DND-41 (cell line): ENCODE measurements around the gene DSC1.

Experiments
- ATAC-seq: fragments of 200-7000 bp; cut with Tn5 transposase; 3 replicates; pipeline ENCODE4 v1.9.1; 2021; ENCODE audit warnings: low read depth; ENCODE audit not compliant: insufficient read depth
- DNase-seq: peaks from one replicate; pipeline ENCODE4 v3.0.0-alpha.2; 2020
- H2AFZ ChIP-seq: 2 replicates; pipeline ENCODE4 v1.6.0; 2012; ENCODE audit warnings: low read depth, low read length
- H3K27ac ChIP-seq: 2 replicates; pipeline ENCODE4 v1.5.1; 2012; ENCODE audit warnings: low read length, inconsistent platforms
- H3K27me3 ChIP-seq: fragments of 200-600 bp; sonication (generic); 2 replicates; pipeline ENCODE4 v1.6.0; 2012; ENCODE audit warnings: low read length, mild to moderate bottlenecking, inconsistent platforms; ENCODE audit not compliant: insufficient read depth, poor library complexity
- H3K36me3 ChIP-seq: 2 replicates; pipeline ENCODE4 v1.5.1; 2012; ENCODE audit warnings: low read length, inconsistent platforms; ENCODE audit not compliant: insufficient read depth
- H3K4me1 ChIP-seq: 2 replicates; pipeline ENCODE4 v1.5.1; 2012; ENCODE audit warnings: mild to moderate bottlenecking, low read length; ENCODE audit not compliant: insufficient read depth
- H3K4me2 ChIP-seq: 2 replicates; pipeline ENCODE4 v1.6.0; 2012; ENCODE audit warnings: mild to moderate bottlenecking, moderate library complexity, low read length, inconsistent platforms; ENCODE audit not compliant: insufficient read depth
- H3K4me3 ChIP-seq, 2 experiments: fragments of 200-600 bp in 1 of 2; shearing (Covaris generic) in 1 of 2; 2 replicates each; pipeline ENCODE4 v1.5.1; 2012 to 2016; ENCODE audit warnings: inconsistent platforms in 2 of 2, low read length in 2 of 2, mild to moderate bottlenecking in 2 of 2, low read depth in 1 of 2, moderate library complexity in 1 of 2
- H3K79me2 ChIP-seq: 2 replicates; pipeline ENCODE4 v1.6.0; 2012; ENCODE audit warnings: low read length, inconsistent platforms; ENCODE audit not compliant: insufficient read depth
- H3K9ac ChIP-seq: 2 replicates; pipeline ENCODE4 v1.6.0; 2012; ENCODE audit warnings: low read depth, mild to moderate bottlenecking, inconsistent platforms, low read length, moderate library complexity
- H3K9me3 ChIP-seq: 2 replicates; pipeline ENCODE4 v1.5.1; 2012; ENCODE audit warnings: low read length, moderate library complexity, mild to moderate bottlenecking, inconsistent platforms; ENCODE audit not compliant: insufficient read depth, severe bottlenecking
- H4K20me1 ChIP-seq: 2 replicates; pipeline ENCODE4 v1.6.0; 2012; ENCODE audit warnings: low read length; ENCODE audit not compliant: insufficient read depth
- EZH2 ChIP-seq: IDR thresholded peaks from 3 replicates; pipeline ENCODE4 v1.6.1; 2012; ENCODE audit warnings: borderline replicate concordance, low read depth, mild to moderate bottlenecking, moderate library complexity, low read length, inconsistent platforms; ENCODE audit not compliant: severe bottlenecking
- TF ChIP-seq, protein P1 (sequence below): IDR thresholded peaks from 2 replicates; pipeline ENCODE4 v1.5.1; 2012; ENCODE audit warnings: borderline replicate concordance, low read length, moderate library complexity, mild to moderate bottlenecking; ENCODE audit not compliant: poor library complexity, severe bottlenecking; ENCODE audit errors: extremely low read depth

DSC1 gene

DNA sequence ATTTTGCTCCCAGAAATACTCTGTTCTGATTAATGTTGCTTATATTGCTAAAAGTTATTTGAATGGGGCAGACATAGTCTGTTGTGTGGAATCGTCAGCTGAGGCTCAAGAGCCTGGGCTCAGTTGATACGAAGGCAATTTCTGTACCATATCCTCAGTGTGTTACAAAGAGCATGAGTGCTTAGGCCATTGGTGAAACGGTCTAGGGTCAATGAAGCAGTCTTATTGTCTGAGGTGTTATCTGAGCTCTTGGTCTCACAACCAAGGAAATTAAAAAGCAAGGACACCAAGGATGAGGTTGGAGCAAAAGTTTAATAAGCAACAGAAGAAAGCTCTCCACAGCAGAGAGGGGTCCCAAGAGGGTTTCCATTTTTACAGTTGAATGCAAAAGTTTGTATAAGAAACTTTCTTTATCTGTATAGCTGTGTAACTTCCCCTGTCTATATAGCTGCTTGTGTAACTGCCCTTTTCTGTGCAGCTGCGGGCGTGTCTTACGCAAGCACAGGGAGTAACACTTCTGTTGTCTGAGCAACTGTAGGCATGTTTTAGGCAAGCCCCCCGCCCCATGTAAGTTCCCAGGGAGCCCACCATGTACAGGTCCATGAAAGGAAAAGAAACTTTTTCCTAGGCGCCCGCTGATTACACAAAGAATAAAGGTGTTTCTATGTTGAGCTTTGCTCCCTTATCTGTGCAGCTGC is 40.6 kb upstream of the DSC1 start:
- no peaks in the 10 kb centered on the region for H3K4me1 ChIP-seq
- H3K4me3 ChIP-seq: no peak overlapping the region
- no peaks in the 10 kb centered on the region for H3K9me3 ChIP-seq
- H3K36me3 ChIP-seq: no peaks in the 10 kb centered on the region
- no peak overlapping the region for H3K27ac ChIP-seq
- DNase-seq (no peak), ATAC-seq (no peak)
- no peaks in the 10 kb centered on the region for H4K20me1 ChIP-seq
- H3K4me2 ChIP-seq: no peak overlapping the region
- TF ChIP-seq EZH2: no peak
- TF ChIP-seq, protein P1, sequence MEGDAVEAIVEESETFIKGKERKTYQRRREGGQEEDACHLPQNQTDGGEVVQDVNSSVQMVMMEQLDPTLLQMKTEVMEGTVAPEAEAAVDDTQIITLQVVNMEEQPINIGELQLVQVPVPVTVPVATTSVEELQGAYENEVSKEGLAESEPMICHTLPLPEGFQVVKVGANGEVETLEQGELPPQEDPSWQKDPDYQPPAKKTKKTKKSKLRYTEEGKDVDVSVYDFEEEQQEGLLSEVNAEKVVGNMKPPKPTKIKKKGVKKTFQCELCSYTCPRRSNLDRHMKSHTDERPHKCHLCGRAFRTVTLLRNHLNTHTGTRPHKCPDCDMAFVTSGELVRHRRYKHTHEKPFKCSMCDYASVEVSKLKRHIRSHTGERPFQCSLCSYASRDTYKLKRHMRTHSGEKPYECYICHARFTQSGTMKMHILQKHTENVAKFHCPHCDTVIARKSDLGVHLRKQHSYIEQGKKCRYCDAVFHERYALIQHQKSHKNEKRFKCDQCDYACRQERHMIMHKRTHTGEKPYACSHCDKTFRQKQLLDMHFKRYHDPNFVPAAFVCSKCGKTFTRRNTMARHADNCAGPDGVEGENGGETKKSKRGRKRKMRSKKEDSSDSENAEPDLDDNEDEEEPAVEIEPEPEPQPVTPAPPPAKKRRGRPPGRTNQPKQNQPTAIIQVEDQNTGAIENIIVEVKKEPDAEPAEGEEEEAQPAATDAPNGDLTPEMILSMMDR: no peak
- no peaks in the 10 kb centered on the region for H3K79me2 ChIP-seq
- no peak overlapping the region for H2AFZ ChIP-seq
- H3K9ac ChIP-seq: no peak overlapping the region
- no peaks in the 10 kb centered on the region for H3K27me3 ChIP-seq

- H3K4me1 ChIP-seq: no peaks in the 10 kb centered on the region
- no peaks in the 10 kb centered on the region for H3K36me3 ChIP-seq
- no peak overlapping the region for H3K27ac ChIP-seq
- H3K79me2 ChIP-seq: no peaks in the 10 kb centered on the region
- no peak for ATAC-seq
- no peaks in the 10 kb centered on the region for H3K27me3 ChIP-seq
- DNase-seq: no peak
- H4K20me1 ChIP-seq: no peaks in the 10 kb centered on the region
- no peak overlapping the region for H3K9ac ChIP-seq
- TF ChIP-seq EZH2: no peak
- TF ChIP-seq, protein P1: no peak
- no peak overlapping the region for H3K4me2 ChIP-seq
- no peak overlapping the region for H3K4me3 ChIP-seq
- H3K9me3 ChIP-seq: no peaks in the 10 kb centered on the region
- no peak overlapping the region for H2AFZ ChIP-seq
These were observed 36.6 kb upstream of the DSC1 start for GRCh38 chr18:31199190-31199769.

DNA sequence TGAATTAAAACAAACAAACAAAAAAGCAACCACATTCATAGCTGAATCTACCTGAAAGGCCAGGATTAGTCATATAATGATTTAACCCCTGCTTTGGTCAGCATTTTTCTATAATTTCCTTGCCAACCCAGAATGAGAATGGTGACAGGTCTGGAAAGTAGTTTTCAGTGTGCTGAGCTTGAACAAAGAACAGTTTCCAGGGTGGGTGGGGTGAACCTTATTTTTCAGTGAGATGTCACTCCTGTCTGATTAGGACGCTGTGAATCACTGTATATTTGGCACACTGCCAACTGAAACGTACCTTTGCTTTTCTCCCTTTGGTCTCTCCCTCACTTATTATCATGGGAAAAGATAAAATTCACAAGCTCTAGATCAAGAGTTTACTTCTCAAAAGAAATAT is 35.0 kb upstream of the DSC1 start:
- H3K27me3 ChIP-seq: no peaks in the 10 kb centered on the region
- TF ChIP-seq, protein P1: no peak
- TF ChIP-seq EZH2: no peak
- DNase-seq (no peak), ATAC-seq (no peak)
- no peaks in the 10 kb centered on the region for H3K4me1 ChIP-seq
- H3K9me3 ChIP-seq: no peaks in the 10 kb centered on the region
- H3K27ac ChIP-seq: no peak overlapping the region
- no peak overlapping the region for H3K4me2 ChIP-seq
- no peak overlapping the region for H3K4me3 ChIP-seq
- no peaks in the 10 kb centered on the region for H4K20me1 ChIP-seq
- H3K79me2 ChIP-seq: no peaks in the 10 kb centered on the region
- H3K9ac ChIP-seq: no peak overlapping the region
- no peak overlapping the region for H2AFZ ChIP-seq
- H3K36me3 ChIP-seq: no peaks in the 10 kb centered on the region
